Activated naive CD8-positive, alpha-beta T cell (primary cell): ENCODE results near the gene IQCK.

ENCODE experiments used
- H3K27ac Mint-ChIP-seq: one replicate; pipeline ENCODE4 v1.8.0; 2021; ENCODE audit warnings: mixed read lengths
- H3K27me3 Mint-ChIP-seq: one replicate; pipeline ENCODE4 v1.8.0; 2021; ENCODE audit warnings: mixed read lengths
- H3K36me3 Mint-ChIP-seq: one replicate; pipeline ENCODE4 v1.8.0; 2021; ENCODE audit warnings: mixed read lengths
- H3K4me1 Mint-ChIP-seq: one replicate; pipeline ENCODE4 v1.8.0; 2021; ENCODE audit warnings: low read depth, mixed read lengths
- H3K4me3 Mint-ChIP-seq: one replicate; pipeline ENCODE4 v1.8.0; 2021; ENCODE audit warnings: mild to moderate bottlenecking, mixed read lengths
- H3K9me3 Mint-ChIP-seq: one replicate; pipeline ENCODE4 v1.8.0; 2021; ENCODE audit warnings: low read depth, mixed read lengths

Gene IQCK

GRCh38 chr16:19868421-19868820 lies 150.3 kb downstream of the IQCK start:
- Mint-ChIP-seq H3K9me3 (no peaks in the 10 kb centered on the region), H3K27me3 (no peaks in the 10 kb centered on the region), H3K4me3 (no peak overlapping the region), H3K4me1 (no peaks in the 10 kb centered on the region), H3K27ac (no peak overlapping the region), H3K36me3 (peaks cover 7% of the 10 kb centered on the region)

GRCh38 chr16:19871721-19872120 lies 153.7 kb downstream of the IQCK start:
- H3K4me3 Mint-ChIP-seq, result no peak overlapping the region
- H3K4me1 Mint-ChIP-seq, result no peaks in the 10 kb centered on the region
- peaks cover 7% of the 10 kb centered on the region for H3K36me3 Mint-ChIP-seq
- no peak overlapping the region for H3K27ac Mint-ChIP-seq
- H3K9me3 Mint-ChIP-seq, result no peaks in the 10 kb centered on the region
- H3K27me3 Mint-ChIP-seq, result peaks cover 1% of the 10 kb centered on the region

DNA sequence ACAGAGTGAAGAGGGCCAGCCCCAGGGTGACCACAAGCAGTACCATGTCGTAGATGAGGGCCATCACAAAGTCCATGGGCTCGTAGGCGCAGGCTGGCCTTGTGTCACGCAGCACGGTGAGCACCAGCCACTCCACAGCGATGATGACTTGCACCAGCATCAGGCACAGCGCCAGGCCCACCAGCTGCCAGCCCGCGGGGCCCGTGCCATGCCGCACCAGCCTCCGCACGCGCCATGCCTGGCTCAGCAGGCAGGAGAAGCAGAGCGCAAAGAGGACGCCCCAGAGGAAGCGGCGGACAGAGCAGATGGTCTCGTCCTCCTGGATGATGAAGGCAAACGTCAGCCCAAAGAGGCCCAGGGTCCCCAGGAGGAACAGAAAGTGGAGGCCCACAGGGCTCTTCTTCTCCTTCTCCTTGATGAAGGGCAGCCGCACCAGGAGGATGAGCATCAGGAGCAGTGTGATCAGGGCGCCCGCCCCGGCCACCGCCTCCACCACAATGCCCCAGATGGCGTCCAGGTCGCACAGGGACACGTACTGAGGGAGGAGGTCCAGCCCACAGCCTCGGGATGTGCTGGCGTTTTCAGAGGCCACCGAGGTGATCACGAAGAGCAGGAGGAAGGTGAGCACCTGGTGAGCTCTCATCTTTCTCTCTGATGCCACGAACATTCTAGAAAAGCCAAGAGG lies 154.2 kb downstream of the IQCK start:
- Mint-ChIP-seq H3K4me1 (no peaks in the 10 kb centered on the region), H3K9me3 (no peaks in the 10 kb centered on the region), H3K4me3 (no peak overlapping the region), H3K27ac (no peak overlapping the region), H3K36me3 (peaks cover 7% of the 10 kb centered on the region), H3K27me3 (peaks cover 1% of the 10 kb centered on the region)

DNA sequence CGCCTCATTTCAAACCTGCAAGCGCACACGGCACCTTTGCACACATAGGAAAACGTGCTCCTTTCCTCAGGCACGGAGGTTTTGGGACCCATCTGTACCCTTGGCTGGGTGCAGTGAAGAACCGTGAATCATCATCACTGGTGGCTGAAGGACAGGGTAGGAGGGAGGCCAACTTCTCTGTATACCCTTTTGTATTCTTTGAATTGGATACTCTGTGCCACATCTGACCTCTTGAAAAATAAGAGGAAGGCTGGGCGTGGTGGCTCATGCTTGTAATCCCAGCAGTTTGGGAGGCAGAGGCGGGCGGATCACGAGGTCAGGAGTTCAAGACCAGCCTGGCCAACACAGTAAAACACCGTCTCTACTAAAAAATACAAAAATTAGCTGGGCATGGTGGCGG lies 154.9 kb downstream of the IQCK start:
- no peak overlapping the region for H3K27ac Mint-ChIP-seq
- H3K9me3 Mint-ChIP-seq, result no peaks in the 10 kb centered on the region
- peaks cover 1% of the 10 kb centered on the region for H3K27me3 Mint-ChIP-seq
- peaks cover 7% of the 10 kb centered on the region for H3K36me3 Mint-ChIP-seq
- no peak overlapping the region for H3K4me3 Mint-ChIP-seq
- no peaks in the 10 kb centered on the region for H3K4me1 Mint-ChIP-seq

DNA sequence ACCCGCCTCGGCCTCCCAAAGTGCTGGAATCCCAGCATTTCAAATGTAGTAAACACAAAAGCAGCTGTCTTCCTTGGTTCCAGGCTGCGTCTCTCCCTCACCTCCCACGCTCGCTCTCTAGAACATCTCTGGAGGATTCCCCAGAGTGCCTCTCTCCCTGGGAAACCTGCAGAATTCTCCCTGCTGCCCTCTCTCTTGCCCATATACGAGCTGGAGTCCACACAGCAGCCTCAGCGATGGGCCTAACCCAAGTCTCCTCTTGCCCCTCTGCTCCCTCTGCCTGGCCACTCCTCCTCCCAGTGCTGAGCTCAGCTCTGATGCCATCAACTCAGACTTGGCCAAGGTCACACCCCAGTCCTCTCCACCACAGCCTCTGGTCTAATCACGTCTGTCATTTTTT lies 156.0 kb downstream of the IQCK start:
- H3K27me3 Mint-ChIP-seq, result peaks cover 1% of the 10 kb centered on the region
- H3K9me3 Mint-ChIP-seq, result no peaks in the 10 kb centered on the region
- H3K4me3 Mint-ChIP-seq, result no peak overlapping the region
- H3K36me3 Mint-ChIP-seq, result peaks cover 3% of the 10 kb centered on the region
- H3K27ac Mint-ChIP-seq, result no peak overlapping the region
- H3K4me1 Mint-ChIP-seq, result no peaks in the 10 kb centered on the region

DNA sequence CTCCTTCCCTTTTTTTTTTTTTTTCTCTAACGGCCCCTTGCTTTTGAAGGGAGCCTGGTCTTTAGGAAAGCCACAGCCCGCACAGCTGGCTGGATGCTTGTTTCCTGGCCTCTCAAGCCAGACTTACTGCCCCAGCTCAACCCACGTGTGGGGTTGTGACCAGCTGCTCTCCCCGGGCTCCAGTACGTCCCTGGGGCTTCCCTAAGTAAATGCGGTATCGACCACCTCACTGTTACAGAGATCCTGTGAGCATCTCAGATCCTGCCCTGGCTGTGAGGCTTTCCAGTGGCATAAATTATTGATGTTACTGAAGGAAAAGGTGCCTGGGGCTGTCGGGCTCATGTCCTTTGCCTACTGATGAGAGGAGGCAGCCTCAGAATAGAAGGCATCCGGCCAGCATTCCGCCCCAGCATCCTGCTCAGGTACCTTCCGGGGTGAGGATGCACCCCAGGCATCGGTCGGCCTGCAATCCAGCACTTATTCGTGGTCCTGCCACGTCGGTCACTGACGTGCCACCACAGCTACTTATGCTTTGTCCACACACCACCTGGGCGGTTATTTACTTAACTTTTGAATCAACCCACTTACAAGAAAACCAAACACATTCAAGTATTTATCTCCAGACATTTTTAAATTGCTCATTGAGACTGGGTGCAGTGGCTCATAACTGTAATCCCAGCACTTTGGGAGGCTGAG lies 156.9 kb downstream of the IQCK start:
- Mint-ChIP-seq H3K4me1 (no peaks in the 10 kb centered on the region), H3K36me3 (peaks cover 3% of the 10 kb centered on the region), H3K27me3 (peaks cover 1% of the 10 kb centered on the region), H3K4me3 (no peak overlapping the region), H3K9me3 (no peaks in the 10 kb centered on the region), H3K27ac (no peak overlapping the region)

DNA sequence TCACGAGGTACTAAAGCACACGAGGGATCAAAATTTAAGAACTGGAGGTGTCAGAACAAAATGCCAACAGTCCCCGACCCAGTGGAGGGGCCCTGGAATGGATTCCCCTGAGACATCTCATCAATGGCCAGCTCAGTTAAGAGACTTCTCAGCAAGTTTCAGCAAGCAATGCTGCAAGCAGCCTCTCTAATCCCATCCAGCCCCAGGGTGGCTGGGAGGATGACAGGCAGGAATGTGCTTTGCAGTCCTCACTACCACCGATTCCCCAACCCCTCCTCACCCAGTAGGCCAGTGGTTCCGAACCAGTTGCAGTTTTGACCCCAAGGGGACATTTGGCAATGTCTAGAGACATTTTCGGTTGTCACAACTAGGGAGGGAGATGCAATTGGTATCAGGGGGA lies 157.8 kb downstream of the IQCK start:
- H3K27me3 Mint-ChIP-seq, result peaks cover 1% of the 10 kb centered on the region
- no peaks in the 10 kb centered on the region for H3K4me1 Mint-ChIP-seq
- H3K9me3 Mint-ChIP-seq, result no peaks in the 10 kb centered on the region
- no peak overlapping the region for H3K27ac Mint-ChIP-seq
- H3K4me3 Mint-ChIP-seq, result no peak overlapping the region
- no peaks in the 10 kb centered on the region for H3K36me3 Mint-ChIP-seq

GRCh38 chr16:19876501-19877059 lies 158.5 kb downstream of the IQCK start:
- Mint-ChIP-seq H3K27ac (no peak overlapping the region), H3K36me3 (no peaks in the 10 kb centered on the region), H3K27me3 (peaks cover 1% of the 10 kb centered on the region), H3K4me3 (no peak overlapping the region), H3K9me3 (no peaks in the 10 kb centered on the region), H3K4me1 (no peaks in the 10 kb centered on the region)

DNA sequence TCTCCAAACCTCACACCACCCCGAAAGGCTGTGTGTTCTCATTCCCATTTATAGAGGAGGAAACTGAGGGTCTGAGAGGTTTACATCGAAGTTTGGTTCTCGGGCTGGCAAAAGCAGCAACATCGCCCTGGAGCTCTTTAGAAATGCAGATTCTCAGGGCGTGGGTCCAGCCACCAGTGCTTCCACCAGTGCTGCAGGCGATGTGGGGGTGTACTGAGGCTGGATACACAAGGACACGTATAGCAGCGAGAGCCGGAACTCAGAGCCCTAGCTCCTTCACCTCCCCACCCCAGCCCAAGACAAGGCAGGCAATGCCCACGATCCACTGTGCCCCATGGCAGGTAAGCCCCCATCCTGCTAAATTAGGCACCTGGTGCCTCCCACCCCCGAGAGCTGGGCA lies 160.7 kb downstream of the IQCK start:
- Mint-ChIP-seq H3K36me3 (peaks cover 3% of the 10 kb centered on the region), H3K4me3 (no peak overlapping the region), H3K9me3 (no peaks in the 10 kb centered on the region), H3K4me1 (peaks cover 8% of the 10 kb centered on the region), H3K27ac (no peak overlapping the region), H3K27me3 (peaks cover 14% of the 10 kb centered on the region)

- Mint-ChIP-seq H3K4me3 (no peak overlapping the region), H3K27me3 (peaks cover 14% of the 10 kb centered on the region), H3K4me1 (peaks cover 9% of the 10 kb centered on the region), H3K36me3 (peaks cover 3% of the 10 kb centered on the region), H3K27ac (no peak overlapping the region), H3K9me3 (no peaks in the 10 kb centered on the region)
These were observed 161.2 kb downstream of the IQCK start for GRCh38 chr16:19879241-19879792.

- Mint-ChIP-seq H3K27ac (no peak overlapping the region), H3K4me1 (peaks cover 21% of the 10 kb centered on the region)
These were observed 163.0 kb downstream of the IQCK start for GRCh38 chr16:19881028-19881427.

GRCh38 chr16:19881783-19882182 lies 163.7 kb downstream of the IQCK start:
- H3K9me3 Mint-ChIP-seq, result no peaks in the 10 kb centered on the region
- no peak overlapping the region for H3K27ac Mint-ChIP-seq
- no peak overlapping the region for H3K4me3 Mint-ChIP-seq
- H3K4me1 Mint-ChIP-seq, result peaks cover 27% of the 10 kb centered on the region
- H3K27me3 Mint-ChIP-seq, result peaks cover 19% of the 10 kb centered on the region
- peaks cover 3% of the 10 kb centered on the region for H3K36me3 Mint-ChIP-seq

More at GRCh38 chr16:19881028-19881427, 163.0 kb downstream of the IQCK start:
- Mint-ChIP-seq H3K36me3 (peaks cover 3% of the 10 kb centered on the region), H3K4me3 (no peak overlapping the region), H3K27me3 (peaks cover 17% of the 10 kb centered on the region), H3K9me3 (no peaks in the 10 kb centered on the region)

- peaks cover 19% of the 10 kb centered on the region for H3K27me3 Mint-ChIP-seq
- no peak overlapping the region for H3K4me3 Mint-ChIP-seq
- peaks cover 3% of the 10 kb centered on the region for H3K36me3 Mint-ChIP-seq
- no peak overlapping the region for H3K27ac Mint-ChIP-seq
- peaks cover 28% of the 10 kb centered on the region for H3K4me1 Mint-ChIP-seq
- H3K9me3 Mint-ChIP-seq, result no peaks in the 10 kb centered on the region
These were observed 164.1 kb downstream of the IQCK start for GRCh38 chr16:19882186-19882585.

DNA sequence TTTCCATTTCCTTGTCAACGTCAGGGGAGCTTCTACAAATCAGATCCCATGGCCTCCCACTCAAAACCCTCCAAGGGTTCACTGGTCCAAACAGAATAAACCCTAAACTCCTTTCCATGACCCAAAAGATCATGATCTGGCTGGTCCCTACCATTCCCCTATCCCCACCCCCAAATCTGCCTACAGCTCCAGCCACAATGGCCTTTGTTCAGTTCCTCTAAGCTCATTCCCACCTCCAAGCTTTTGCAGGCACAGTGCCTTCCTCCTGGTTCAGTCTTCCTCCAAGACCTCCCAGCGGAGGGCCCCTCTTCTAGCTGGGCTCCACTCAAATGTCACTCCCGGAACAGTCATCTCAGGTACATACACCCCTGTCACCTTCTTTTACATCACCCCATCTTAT lies 164.6 kb downstream of the IQCK start:
- peaks cover 3% of the 10 kb centered on the region for H3K36me3 Mint-ChIP-seq
- peaks cover 28% of the 10 kb centered on the region for H3K4me1 Mint-ChIP-seq
- H3K9me3 Mint-ChIP-seq, result no peaks in the 10 kb centered on the region
- peak overlapping the region; percentile 64 for H3K4me3 Mint-ChIP-seq
- peaks cover 19% of the 10 kb centered on the region for H3K27me3 Mint-ChIP-seq
- no peak overlapping the region for H3K27ac Mint-ChIP-seq

DNA sequence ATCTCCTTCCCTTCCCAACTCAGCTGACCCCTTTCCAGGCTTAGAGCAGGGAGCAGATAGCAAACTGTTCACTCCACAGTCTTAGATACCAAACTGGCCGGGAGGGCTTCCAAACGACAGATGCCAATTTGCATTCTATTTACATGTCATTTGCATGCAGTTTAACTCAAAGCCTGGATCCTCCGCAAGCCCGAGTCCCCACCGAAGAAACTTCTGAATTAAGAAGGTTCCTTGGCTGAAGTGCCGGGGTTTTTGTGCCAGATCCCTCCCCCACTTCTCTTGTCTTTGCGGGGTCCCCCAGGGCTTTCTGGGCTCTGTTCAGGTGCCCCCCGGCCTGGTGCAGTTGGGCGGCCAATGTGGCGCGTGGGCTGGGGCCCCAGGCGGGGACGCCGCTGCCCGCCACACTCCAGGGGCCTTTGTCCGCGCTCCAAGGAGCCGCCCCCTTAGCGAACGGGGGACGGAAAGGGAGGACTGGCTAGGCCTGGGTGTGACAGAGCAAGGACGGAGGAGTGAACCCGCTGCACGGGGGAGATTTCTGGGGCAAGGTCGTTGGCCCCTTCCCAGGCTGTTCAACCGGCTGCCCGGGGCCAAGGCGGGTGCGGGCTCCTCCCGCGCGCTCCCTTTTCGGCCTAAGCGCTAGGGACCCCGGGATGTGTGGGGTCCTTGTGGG lies 165.4 kb downstream of the IQCK start:
- peaks cover 19% of the 10 kb centered on the region for H3K27me3 Mint-ChIP-seq
- H3K9me3 Mint-ChIP-seq, result no peaks in the 10 kb centered on the region
- H3K27ac Mint-ChIP-seq, result no peak overlapping the region
- peak overlapping the region; percentile 64 for H3K4me3 Mint-ChIP-seq
- peaks cover 3% of the 10 kb centered on the region for H3K36me3 Mint-ChIP-seq
- peaks cover 28% of the 10 kb centered on the region for H3K4me1 Mint-ChIP-seq
